Measurements from ENCODE around the gene SULT1E1.

Gene SULT1E1, protein sequence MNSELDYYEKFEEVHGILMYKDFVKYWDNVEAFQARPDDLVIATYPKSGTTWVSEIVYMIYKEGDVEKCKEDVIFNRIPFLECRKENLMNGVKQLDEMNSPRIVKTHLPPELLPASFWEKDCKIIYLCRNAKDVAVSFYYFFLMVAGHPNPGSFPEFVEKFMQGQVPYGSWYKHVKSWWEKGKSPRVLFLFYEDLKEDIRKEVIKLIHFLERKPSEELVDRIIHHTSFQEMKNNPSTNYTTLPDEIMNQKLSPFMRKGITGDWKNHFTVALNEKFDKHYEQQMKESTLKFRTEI

DNA sequence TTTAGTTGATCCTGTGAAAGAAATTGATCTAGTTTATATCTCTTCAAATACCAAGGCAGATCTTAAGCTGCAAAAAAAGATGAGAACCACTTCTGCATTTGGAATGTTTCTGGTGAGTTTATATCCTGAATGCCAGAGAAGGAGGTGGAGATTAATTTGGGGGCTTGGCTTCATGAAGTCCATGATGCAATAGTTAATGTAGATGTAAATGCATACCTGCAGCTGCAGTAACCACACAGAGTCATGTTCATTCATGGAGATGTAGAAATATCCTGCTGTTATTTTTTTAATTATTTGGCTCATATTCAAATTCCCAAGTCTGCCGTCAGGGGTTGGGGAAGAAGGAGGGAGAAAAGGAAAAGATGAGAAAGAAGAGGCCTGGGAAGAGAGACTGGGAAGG lies at the start of gene SULT1E1:
Gene SULT1E1 (minus strand): TSS at position 94 of the 400 bp plus-strand sequence. CDS start 2,501 bp downstream, outside the sequence.
- no peak for DNase-seq (ENCODE audit: extremely low read depth in 1 of 2, low read depth in 1 of 2)

DNA sequence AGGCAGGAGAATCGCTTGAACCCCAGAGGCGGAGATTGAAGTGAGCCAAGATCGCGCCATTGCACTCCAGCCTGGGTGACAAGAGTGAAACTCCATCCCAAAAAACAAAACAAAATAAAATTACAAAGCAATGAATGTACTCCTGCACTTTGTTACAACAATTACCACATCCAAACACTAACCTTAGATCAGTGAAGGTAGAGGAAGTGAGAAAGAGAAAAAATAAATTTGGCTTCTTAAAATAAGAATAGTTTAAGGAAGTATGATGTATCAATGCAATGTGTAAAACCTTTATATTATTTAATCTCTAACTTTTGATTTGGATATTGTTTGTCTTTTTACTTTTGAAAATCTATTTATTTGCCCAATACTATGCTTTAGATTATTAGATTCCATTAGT lies 49.2 kb upstream of the SULT1E1 start:
- no peak for DNase-seq (ENCODE audit: extremely low read depth in 1 of 2, low read depth in 1 of 2)

DNA sequence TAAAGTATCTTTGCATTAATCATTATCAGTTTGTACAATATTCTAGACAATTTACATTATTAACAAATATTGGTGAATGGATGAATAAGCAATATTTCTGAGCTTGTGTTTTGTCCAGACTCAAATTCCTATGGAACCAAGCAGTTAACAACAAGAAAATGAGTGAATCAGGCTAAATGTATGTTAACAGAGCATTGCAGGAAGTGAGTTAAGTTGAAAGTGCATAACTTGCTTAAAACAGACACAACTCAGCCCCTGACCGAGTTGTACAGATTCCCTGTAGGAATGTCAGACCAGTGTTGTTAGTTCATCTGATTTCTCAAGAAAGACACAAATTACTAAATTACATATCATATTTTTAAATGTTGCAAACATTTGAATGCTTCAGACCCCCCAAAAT lies 47.2 kb upstream of the SULT1E1 start:
- no peak for DNase-seq (ENCODE audit: extremely low read depth in 1 of 2, low read depth in 1 of 2)

DNA sequence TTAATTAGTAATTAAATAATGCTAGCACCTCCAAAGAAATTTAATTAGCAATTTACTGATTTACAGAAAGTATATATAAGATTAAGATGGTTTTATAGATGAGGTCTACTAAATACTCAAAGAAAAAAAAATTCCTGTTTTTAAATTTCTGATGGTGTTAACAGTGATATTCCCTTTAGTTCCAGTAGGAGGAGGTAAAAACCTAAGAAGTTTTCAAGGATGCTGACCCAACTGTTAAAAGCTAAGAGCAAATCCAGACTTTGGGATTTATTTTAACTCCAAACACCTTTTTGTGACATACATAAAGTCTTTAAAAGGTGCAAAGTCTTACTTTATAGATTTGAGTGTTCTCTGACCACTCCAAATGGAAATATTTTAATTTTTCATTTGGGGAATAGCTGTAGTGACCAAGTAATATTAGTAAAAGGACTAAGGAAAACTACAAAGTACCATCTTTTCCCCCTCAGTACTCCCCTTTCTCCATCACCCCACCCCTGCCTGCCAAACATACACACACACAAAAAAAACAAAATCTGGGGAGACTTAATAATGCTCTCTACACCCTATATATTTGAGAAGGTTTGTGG lies 36.7 kb upstream of the SULT1E1 start:
- DNase-seq (ENCODE audit: extremely low read depth in 1 of 2, low read depth in 1 of 2): no peak

DNA sequence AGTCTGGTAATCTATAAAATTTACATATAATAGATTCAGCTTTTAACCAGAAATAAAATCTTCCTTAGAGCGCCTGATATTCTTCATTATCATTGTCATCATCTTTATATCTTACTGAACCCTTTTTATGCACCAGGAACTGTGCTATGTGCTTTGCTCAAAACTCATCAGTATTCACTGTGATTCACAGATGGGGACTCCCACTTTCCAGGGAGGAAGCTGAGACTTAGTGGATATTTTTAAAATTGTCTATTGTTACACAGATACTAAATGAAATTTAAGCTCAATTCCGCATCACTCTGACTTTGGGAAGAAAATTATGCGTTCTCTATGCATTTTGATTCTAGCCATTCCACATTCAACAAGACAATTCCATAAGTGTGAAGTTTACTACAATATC lies 34.8 kb upstream of the SULT1E1 start:
- no peak for DNase-seq (ENCODE audit: extremely low read depth in 1 of 2, low read depth in 1 of 2)

DNA sequence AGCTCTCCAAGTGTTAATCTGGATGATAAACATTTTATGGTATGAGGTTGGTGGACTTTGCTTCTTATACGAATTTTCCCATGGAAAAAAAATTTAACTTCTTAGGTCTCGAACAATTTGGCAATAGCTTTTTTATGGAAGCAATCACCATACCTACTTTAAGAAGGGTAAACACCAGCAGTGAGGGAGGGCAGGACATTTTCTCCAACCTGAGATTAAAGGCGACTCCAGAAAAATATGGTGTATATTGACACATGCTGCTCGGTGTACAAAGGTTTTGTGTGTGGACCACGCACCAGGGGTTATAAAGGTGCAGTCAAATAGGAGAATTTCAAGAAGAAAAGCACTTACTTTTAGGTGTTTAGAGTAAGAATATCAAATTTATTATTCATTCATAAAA lies 34.2 kb upstream of the SULT1E1 start:
- no peak for DNase-seq (ENCODE audit: extremely low read depth in 1 of 2, low read depth in 1 of 2)

DNA sequence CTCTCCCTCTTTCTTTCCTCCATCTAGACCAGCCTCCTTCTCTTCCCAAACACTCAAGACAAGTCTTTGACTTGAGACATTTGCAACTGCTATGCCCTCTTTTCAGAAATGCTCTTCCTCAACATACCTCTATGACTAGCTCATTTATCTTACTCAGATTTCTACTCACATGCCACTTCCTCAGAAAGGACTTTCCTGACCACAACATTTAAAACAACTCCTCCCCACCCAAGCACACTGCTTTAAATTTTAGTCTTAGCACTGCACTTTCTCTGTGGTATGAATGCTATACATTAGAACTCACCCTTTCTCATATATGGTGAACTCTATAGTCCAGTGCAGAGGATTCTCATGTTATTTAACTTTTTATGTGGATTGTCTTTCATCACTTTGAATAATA lies 28.4 kb upstream of the SULT1E1 start:
- no peak for DNase-seq (ENCODE audit: extremely low read depth in 1 of 2, low read depth in 1 of 2)

DNA sequence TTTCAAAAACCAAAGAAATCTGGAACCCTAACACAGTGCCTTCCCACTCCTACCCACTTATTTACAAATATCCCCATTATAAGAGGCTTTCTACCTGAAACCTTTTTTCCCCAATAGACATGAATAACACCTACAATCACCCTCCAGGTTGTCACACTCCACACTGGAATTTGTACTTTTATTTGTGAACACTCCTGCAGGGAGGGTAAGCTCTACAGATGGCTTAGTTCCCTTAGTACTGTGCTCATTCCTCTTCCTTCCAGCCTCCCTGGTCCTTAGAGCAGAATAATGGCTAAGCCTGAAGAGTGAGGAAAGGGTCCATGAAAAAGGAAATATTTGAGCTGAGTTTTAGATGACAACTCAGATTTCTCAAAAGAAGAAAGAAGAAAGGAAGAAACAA lies 22.2 kb upstream of the SULT1E1 start:
- no peak for DNase-seq (ENCODE audit: extremely low read depth in 1 of 2, low read depth in 1 of 2)

DNA sequence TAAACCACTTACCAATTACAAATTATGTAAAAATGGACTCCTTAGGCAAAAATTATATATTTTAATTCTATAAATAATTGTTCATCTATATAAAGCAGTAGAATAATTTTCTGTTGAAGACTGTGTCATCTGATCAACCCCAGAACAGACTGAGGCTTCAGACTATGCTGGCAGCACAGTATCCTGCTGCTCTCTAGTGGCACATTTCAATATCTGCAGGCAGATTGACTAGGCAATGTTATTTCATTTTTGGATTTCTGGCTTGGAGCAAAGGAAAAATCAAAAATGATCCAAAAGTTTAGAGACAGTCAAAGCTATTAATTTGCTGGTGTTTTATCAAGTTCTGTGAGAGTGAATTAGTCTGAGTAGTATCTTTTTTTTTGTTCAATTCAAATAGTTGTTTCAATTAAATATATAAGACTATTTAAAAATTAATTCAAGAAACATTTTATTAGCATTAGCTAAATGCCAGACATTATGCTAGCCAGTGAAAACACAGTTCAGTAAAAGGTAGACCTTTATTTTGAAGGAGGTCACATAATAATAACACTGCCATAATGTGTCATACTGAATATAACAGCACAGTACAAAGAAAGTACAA lies 21.3 kb upstream of the SULT1E1 start:
- no peak for DNase-seq (ENCODE audit: extremely low read depth in 1 of 2, low read depth in 1 of 2)

DNA sequence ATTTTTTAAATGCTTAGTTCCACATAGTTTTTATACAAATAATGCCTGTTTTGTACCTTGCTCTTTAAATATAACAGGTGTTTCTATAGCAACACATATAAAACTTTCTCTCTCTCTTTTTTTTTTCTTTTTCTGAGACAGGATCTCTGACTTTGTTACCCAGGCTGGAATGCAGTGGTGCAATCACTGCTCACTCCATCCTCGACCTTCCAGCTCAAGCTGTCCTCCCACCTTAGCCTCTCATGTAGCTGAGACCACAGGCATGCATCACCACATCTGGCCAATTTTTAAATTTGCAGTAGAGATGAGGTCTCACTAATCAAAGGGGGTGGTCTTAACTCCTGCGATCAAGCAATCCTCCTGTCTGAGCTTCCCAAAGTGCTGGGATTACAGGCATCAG lies 18.3 kb upstream of the SULT1E1 start:
- DNase-seq (ENCODE audit: extremely low read depth in 1 of 2, low read depth in 1 of 2): no peak

DNA sequence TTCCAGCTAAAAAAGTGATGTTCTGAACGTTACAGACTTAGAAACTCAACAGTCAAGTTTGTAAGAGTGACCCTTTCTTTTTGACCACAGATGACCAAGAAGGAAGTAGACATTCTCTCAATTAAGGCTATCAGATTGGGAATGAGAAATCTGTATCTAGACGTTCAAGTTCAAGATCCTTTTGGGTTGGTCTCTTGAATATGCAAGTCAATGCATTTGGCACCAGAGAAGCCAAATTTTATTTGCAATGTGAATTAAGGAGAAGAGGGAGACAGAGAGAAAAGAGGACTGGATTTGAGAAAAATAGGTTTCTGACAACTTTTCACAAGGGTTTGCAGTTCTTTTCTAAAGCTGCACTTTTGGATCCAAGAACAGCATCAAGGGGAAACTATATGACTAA lies 17.5 kb upstream of the SULT1E1 start:
- no peak for DNase-seq (ENCODE audit: extremely low read depth in 1 of 2, low read depth in 1 of 2)

DNA sequence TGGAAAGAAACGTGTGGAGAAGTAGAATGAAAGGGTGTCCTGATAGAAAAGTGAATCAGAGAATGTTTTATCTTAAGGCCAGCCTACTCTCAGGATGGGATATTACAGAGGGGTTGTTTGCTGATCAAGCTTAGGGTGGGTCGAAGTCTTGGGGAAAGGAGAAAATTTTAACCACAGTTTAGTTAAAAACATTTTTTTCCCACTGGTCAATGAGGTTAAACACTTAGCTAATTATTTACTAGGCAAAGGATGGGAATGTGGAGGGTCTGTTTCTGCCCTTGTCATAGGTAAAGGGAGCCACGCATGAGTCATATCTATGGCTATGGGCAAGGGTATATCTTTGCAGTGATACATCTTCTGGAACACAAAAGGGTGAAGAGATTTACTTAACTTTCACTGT lies 16.1 kb upstream of the SULT1E1 start:
- no peak for DNase-seq (ENCODE audit: extremely low read depth in 1 of 2, low read depth in 1 of 2)

DNA sequence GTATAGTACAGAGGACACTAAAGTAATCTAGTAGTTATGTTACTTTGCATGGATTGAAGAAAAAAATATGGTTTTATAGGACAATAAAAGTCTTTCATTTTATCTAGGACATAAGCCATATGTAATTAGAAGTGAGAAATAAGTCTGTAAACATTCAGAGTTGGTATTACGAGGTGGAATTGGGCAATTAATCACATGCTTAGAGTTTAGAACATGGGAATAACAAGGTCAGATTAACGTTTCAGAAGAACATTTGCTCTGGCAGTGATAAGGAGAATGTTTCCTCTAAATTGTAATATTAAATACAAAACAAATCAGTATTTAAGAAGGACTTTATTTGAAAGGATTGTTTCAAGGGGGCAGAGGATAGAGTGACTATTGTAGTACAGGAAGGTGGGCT lies 15.6 kb upstream of the SULT1E1 start:
- no peak for DNase-seq (ENCODE audit: extremely low read depth in 1 of 2, low read depth in 1 of 2)

DNA sequence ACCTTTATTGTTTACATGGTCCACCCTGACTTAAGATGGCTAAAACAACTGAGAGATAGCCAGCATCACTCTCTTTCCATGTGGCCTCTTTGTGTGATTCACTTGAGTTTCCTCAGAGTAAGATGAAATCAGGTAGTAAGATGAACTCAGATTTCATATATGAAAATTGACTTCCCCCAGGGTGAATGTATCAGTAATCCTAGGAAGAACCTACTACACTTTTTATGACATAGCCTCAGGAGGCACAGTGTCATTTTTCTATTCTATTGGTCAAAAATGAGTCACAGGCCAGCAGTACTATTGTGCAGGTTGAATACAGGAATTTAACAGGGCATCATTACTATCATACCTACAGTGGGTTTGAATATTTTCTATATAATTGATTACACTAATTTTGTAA lies 14.6 kb upstream of the SULT1E1 start:
- no peak for DNase-seq (ENCODE audit: extremely low read depth in 1 of 2, low read depth in 1 of 2)

DNA sequence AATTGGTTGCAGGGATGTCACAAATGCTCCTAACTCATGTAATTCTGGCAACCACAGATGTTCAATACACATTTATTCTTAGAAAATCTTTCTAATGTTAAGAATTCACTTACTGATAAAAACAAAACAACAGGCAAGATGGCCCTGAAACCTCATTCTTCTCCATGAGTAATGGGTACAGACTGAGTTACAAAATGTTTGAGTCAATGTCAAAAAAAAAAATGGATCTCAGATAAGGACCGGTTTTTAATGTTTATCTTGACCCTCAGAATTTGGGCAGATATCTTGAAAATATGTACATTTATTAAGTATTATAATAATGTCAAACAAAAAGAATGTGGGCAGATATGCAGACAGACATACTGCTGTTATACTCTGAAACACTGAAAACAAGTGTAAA lies 1.8 kb upstream of the SULT1E1 start:
- no peak for DNase-seq (ENCODE audit: extremely low read depth in 1 of 2, low read depth in 1 of 2)

DNA sequence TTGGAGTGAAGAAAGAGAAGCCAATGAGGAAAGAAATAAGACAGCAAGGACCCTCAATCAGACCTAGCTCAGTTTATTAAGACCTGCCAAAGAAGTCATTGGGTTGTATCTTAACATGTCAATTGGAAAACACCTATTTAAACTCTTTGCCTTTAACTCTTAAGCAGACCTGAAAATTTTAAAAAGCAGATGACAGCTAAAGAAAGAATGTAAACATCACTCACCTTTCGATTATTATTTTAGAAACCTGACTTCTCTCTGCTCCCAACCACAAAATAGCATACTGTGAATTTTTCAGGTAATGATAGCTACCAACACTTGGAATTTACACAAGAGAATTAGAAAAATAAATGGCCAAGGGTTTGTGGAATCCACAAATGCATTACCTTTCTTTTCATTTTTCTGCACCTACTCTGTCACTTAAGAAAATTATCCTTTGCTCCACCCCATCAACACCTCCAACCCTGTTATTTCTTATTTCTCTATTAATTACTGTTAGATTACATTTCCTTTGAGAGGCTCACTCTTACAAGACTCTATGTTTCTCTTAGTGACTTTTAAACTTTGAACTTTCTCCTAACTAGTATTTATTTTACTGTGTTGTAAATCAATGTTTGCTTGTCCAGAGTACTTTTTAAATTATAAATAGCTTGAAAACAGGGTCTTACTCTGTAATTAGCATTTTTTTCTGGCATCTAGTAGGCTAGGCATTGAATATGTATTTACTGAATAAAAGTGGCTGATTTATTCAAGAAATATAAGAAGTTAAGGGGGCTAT lies 765 bp upstream of the SULT1E1 start:
- no peak for DNase-seq (ENCODE audit: extremely low read depth in 1 of 2, low read depth in 1 of 2)

DNA sequence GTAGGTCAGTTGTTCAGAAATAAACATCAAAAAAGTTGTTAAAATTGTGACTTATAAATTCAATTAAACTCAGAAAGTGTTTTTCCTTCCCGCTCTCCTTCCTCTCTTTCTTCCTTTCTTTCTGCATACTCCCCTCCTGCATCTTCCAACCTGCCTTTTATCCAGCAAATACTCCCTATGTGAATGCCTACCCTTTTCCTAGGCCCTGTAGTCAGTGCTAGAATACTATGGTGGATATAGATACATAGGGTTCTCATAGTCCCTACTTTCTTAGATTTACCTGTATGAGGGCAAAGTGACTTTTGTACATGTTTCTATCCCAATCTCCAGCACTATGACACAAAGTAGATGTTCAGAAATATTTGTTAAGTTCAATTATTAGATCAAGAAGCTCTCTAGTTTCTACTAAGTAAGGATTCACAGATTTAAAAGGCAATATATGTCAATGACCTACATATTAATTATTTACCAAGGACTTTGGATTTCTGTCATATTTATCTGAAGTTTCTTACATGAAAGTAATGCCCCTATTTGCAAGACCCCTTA lies 732 bp downstream of the SULT1E1 start:
- no peak for DNase-seq (ENCODE audit: extremely low read depth in 1 of 2, low read depth in 1 of 2)

DNA sequence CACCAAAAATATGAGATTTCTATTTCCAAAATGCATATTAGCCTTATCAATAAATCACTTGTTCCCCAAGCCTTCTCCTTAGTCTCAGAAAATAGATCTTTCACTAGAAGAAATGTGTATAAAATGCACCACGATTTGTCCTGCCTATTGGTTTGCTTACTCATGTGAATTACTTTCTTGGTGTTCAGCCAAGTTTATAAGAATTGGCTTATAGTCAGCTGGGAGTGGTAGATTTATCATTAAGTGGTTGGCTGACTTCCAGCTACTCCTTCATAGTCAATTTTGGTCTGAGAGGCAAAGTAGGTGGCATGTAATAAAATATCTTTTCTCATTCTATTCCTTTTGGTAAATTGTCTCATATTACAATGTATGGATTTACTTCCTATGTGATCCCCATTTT lies 1.3 kb downstream of the SULT1E1 start:
- no peak for DNase-seq (ENCODE audit: extremely low read depth in 1 of 2, low read depth in 1 of 2)

DNA sequence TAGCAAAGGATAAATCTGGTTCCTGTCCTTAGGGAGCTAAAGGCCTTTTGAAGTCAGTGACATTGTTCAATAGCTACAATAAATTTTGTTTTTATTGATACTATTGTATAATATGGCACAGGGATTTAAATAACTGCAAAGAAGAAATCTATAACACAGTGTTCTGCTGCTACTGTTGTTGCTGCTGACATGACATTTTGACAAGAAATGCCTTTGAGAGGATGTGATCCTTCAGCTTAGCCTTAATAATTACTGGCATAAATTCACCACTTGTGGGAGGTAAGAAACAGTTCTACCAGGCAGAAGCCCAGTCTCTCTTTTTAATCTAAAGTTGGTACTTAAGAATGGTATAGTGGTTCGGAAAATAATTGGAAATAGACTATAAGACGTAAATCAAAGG lies 4.1 kb downstream of the SULT1E1 start:
- no peak for DNase-seq (ENCODE audit: extremely low read depth in 1 of 2, low read depth in 1 of 2)

DNA sequence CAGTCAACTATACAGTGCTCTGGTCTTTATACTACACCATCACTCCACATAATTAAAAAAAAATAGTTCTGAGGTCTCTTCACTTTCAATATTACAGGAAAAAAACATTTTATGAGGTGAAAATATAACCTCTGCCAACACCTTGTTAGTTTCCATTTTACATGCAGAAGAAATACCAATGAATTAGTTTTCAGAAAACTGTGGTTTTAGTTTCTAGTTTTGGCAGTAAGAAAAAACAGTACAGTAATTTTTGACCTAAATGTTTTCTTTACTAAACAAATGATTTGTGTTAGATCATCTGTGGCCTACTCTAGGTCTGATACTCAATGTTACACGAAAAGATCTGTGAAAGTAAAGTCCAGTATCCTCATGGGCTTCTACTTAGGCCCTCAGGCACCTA lies 10.0 kb downstream of the SULT1E1 start:
- DNase-seq (ENCODE audit: extremely low read depth in 1 of 2, low read depth in 1 of 2): no peak

DNA sequence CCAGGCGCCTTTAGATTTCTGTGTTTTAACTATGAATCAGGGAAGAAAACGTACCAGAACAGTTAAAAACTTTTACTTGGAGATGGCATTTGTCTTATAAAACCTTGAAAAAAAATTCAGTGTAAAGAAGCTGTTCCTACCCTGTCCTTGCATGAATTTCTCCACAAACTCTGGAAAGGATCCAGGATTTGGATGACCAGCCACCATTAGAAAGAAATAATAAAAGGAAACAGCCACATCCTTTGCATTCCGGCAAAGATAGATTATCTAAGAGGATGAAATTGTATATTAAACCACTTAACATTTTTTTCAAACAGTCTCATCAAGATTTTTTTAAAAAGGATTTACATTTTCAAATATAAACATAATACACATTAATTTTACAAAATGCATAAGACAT lies 10.6 kb downstream of the SULT1E1 start:
- DNase-seq (ENCODE audit: extremely low read depth in 1 of 2, low read depth in 1 of 2): no peak

DNA sequence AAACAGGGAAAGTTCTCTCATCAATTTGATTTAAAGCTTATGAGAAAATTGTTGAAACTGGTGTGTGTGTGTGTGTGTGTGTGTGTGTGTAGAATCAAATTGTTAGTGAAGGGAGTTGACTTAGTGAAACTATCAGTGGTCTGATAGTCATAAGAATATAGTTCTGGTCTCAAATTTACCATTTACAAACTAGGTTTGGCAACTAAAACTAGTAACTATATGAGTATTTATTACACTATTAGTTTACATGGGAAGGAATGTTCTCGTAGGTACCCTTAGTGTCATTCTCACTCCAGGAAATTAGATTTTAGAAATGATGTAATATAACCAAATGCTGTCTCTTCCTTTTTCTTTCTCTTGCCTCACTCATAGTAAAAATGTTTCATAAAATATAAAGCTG lies 11.9 kb downstream of the SULT1E1 start:
- no peak for DNase-seq (ENCODE audit: extremely low read depth in 1 of 2, low read depth in 1 of 2)
